HL-60/S4 treated with phorbol 12-myristate 13-acetate at 8.2 ng/mL for 4 days and 3 days (cell line): Measurements from ENCODE around the gene WASL.
"Not testable (repeated sequence)": the region's sequence is repeated elsewhere in the genome, so short reads cannot be mapped to it uniquely, and the experiment has no call there.

ENCODE experiments used
- in situ Hi-C: fragments of 300-500 bp; cut with MboI; formaldehyde crosslinking; loops from 2 replicates; pipeline ENCODE4 v1.15.0; 2022; ENCODE audit warnings: low sequenced_read_pairs

Gene WASL

GRCh38 chr7:123748734-123749536 lies at the start of gene WASL:
Gene WASL, minus strand, starts transcription at chr7:123749003. Its CDS starts 269 bp downstream, at chr7:123748734.
- in situ Hi-C loops: no loop called here

DNA sequence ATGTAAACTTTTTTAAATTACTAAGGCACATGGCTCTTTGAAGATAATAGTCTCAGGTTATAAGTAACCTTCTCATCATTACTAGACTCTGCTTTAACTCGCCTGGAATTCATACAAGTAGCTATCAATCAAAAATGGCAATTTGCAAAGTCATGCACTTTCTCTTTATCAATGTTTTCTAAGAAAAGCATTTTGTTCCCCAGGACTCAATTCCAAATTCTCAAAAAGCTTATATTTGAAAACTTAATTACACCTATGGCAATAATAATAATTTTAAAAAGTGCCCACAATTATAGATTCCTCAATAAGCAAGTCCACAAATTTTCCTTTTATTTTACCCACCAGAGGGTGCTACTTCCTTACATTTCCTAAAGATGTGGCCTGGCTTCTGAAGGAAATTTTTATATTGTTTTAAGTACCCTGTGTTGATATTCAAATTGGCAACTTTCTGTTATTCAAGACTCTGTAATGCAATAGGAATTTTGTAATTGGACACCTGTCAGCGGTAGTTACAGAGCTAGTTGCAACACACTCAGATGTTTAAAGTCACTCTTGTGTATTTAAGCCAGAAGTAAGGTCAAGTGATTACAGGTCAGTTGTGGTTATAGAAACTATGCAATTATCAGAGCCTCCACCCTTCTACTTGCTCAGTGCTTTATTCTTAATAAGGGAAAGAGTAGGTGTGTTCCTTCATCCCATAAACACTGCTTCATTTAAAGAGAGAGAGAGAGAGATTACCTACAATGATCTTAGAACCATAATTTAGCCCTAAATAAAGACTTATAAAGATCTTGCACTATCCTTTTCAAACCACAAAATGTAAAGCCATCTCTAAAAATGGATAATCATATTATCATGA lies 49.1 kb upstream of the WASL start:
- in situ Hi-C loops: no loop called here

- in situ Hi-C loops: no loop called here
These were observed 47.8 kb upstream of the WASL start for GRCh38 chr7:123796568-123796967.

GRCh38 chr7:123795917-123796316 lies 47.1 kb upstream of the WASL start:
- in situ Hi-C loops: no loop called here

DNA sequence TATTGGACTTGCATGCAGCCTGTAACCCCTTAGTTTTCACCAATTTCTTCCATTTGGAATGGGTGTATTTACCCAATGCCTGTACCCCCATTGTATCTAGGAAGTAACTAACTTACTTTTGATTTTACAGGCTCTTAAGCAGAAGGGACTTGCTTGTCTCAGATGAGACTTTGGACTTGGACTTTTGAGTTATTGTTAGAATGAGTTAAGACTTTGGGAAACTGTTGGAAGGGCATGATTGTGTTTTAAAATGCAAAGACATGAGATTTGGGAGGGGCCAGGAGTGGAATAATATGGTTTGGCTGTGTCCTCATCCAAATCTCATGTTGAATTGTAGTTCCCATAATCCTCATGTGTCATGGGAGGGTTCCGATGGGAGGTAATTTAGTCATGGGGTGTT lies 46.3 kb upstream of the WASL start:
- in situ Hi-C loops: not testable (repeated sequence)

- in situ Hi-C loops: no loop called here
These were observed 43.7 kb upstream of the WASL start for GRCh38 chr7:123792547-123792946.

GRCh38 chr7:123791001-123791400 lies 42.2 kb upstream of the WASL start:
- in situ Hi-C loops: no loop called here

DNA sequence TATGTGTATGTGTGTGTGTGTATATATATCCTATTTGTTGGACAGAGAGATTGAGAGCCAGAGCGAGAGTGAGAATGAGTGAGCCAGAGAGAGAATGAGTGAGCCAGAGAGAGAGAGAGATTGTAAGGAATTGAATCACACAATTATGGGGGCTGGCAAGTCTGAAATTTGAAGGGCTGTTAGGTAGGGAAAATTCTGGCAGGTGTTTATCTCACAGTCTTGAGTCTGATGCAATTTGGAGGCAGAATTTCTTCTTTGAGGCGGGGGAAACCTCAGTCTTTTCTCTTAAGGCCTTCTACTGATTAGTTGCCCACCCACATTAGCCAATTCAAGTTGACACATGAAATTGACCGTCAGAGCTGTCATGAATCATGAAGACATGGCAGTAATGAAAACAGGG lies 41.0 kb upstream of the WASL start:
- in situ Hi-C loops: no loop called here

DNA sequence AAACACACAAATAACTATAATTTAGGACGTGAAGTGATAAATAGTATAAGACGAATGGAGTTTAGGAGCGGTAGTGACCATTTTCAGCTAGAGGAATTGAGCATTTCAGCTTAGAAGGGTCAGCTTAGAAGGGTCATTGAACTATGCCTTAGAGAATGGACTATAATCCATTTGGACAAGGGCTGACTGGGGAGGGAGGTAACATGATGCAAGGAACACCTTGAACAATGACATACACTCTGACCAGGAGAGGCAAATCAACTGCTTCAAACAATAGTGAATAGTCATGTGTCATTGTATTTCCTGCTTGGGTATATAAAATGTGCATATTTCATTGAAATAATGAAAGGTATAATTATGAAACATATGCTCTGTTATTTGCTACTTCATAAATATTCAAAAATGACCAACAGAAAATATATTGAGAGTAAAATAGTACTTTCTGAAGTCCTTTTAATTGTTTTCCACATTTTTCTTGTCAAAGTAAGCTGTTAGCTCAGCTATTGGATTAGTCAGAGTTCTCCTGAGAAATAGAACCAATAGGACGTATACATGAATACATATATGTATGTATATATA lies 40.5 kb upstream of the WASL start:
- in situ Hi-C loops: no loop called here

DNA sequence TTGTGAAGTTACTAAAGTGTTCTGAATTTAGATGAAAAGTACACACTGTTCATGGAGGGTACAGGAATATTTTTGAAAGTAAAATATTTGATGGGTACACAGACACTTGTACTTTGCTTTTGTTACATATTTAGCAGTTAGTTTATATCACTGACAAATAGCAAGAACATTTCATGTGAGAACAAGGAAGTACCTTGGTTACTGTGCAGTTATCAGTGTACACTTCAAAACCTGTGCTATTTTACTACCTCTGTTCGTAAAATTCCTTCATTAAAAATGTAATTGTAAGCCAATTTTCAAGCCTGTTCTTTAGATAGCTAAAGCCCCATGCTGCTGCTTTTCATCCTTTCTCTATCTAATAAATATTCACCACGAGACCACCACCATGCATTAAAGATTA lies 39.8 kb upstream of the WASL start:
- in situ Hi-C loops: no loop called here

GRCh38 chr7:123787220-123788007 lies 38.6 kb upstream of the WASL start:
- in situ Hi-C loops: no loop called here

- in situ Hi-C loops: no loop called here
These were observed 35.5 kb upstream of the WASL start for GRCh38 chr7:123784263-123784662.

DNA sequence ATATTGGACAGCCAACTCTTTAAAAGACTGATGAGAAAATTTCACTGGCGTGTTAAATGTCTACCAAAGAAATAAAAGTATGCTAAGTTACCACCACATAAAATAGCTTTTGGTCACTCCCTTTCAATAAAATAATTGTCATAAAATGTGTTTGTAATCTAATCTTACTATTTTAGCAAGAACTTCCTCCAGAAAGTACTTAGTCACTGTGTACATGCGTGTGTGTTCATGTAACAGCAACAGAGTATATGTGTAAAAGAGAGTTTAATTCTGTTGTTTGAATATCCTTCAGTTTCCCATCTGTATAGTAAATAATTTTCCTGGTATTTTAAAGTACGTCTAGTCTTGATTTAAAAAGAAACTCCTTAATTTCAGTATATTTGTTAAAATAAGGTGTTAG lies 35.0 kb upstream of the WASL start:
- in situ Hi-C loops: no loop called here

GRCh38 chr7:123782071-123782798 lies 33.4 kb upstream of the WASL start:
- in situ Hi-C loops: no loop called here

- in situ Hi-C loops: not testable (repeated sequence)
These were observed 31.7 kb upstream of the WASL start for GRCh38 chr7:123780472-123780871.

GRCh38 chr7:123774496-123774895 lies 25.7 kb upstream of the WASL start:
- in situ Hi-C loops: no loop called here

DNA sequence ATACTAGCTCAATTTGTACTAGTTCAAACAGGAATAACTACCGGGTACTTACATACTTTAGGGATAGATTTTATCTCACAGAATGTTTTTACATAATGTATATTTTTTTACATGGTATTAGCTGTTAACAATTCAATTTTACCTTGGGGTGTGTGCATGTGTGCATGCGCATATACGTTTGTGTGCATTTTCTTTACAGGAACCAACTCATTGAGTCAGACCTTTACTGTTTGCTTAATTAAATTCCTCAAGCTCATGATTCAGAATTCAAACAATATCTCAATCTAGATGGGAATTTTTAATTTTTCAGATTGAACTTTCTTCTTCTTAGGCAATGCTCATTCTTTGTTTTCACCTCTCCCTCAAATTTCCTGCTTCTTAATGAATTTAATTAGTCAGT lies 24.7 kb upstream of the WASL start:
- in situ Hi-C loops: no loop called here

DNA sequence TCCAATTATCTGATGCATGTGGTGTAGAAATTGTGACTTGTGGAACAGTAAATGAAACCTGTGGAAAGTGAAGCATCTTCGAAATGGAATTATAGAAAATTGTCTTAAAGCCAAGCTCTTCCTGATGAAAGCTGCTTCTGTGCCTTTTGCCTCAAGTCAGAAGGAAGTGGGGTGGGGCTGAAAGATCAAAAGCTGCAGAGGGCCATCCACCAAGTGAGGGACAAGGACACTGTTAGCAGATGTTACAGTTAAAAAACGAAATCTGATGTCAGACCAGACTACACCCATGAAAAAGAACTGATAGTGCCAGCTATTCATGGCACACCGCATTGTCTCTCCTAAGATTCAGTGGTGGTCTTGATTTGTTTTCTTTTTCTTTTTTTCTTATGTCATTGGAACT lies 23.8 kb upstream of the WASL start:
- in situ Hi-C loops: no loop called here

GRCh38 chr7:123771846-123772245 lies 23.0 kb upstream of the WASL start:
- in situ Hi-C loops: no loop called here

DNA sequence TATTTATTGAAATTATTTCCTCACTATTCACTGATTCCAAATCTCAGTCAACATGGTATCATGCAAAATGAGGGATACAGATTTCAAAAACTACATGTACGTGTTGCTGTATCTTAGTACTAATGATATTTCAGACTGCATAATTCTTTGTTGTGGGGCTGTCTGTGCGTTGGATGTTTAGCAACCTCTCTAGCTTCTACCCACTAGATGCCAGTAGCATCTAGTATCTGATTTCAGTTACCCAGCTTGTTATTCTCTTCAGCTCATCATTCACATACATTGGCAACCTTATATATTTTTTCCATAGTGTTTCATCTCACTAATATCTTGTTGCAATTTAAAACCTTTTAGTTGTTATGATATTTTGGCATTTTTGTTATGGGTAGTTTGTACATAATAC lies 22.5 kb upstream of the WASL start:
- in situ Hi-C loops: no loop called here
